Activated T-cell treated with anti-CD3 and anti-CD28 coated beads, Interleukin-2, amount 50 U/mL, for 48 hours (primary cell): ENCODE data around the gene ABCB11.
"Not testable (repeated sequence)": the region's sequence is repeated elsewhere in the genome, so short reads cannot be mapped to it uniquely, and the experiment has no call there.

Experiments used
- DNase-seq, 2 experiments: peaks; one replicate each; pipeline ENCODE4 v3.0.0-alpha.2; 2020

Gene ABCB11

DNA sequence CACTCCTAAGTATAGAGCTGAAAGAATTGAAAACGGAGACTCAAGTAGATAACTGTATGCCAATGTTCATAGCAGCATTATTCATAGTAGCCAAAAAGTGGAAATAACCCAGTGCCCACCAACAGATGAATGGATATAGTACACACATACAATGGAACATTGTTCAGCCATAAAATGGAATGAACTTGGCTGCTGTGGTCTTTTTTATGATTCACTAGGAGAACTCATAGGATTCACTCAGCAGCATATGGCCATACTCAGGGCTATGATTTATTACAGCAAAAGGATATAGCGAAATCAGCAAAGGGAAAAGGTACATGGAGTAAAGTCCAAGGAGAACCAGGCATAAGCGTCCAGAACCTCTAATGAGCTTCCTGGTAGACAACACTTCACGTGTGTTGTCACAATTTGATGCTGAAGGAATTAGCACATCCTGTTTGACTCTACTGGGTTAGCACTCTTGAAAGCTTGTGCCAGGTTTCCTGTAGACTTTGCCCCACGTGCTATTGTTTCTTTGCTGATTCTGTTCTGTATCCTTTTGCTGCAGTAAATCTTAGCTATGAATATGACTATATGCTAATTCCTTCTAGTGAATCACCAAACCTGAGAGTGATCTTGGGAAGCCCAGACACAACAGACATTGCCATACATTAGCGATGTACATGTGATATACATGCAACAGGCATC lies 156.6 kb downstream of the ABCB11 start:
- no peak for DNase-seq

DNA sequence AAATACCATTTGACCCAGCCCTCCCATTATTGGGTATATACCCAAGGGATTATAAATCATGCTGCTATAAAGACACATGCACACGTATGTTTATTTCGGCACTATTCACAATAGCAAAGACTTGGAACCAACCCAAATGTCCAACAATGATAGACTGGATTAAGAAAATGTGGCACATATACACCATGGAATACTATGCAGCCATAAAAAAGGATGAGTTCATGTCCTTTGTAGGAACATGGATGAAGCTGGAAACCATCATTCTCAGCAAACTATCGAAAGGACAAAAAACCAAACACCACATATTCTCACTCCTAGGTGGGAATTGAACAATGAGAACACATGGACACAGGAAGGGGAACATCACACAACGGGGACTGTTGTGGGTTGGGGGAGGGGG lies 160.3 kb downstream of the ABCB11 start:
- not testable (repeated sequence) for DNase-seq
